Mucosa of rectum (tissue), 2 donors: ENCODE data around the gene DHCR24.
A peak's percentile ranks its signal among the peaks of the same experiment; 100 is the strongest.

ENCODE experiments used
- H3K27ac ChIP-seq, 2 donors: one replicate each; pipeline ENCODE4 v1.7.0; 2013; ENCODE audit warnings: inconsistent platforms in 2 of 2, low read depth in 2 of 2, low read length in 2 of 2
- H3K27me3 ChIP-seq, 2 donors: one replicate each; pipeline ENCODE4 v1.7.0; 2013; ENCODE audit warnings: low read length in 2 of 2; ENCODE audit not compliant: control insufficient read depth in 2 of 2, insufficient read depth in 2 of 2
- H3K36me3 ChIP-seq, 2 donors: one replicate each; pipeline ENCODE4 v1.7.0; 2013; ENCODE audit warnings: low read length in 2 of 2; ENCODE audit not compliant: control insufficient read depth in 2 of 2, insufficient read depth in 2 of 2
- H3K4me1 ChIP-seq, 2 donors: one replicate each; pipeline ENCODE4 v1.7.0; 2013; ENCODE audit warnings: low read length in 2 of 2, mild to moderate bottlenecking in 1 of 2; ENCODE audit not compliant: control insufficient read depth in 2 of 2, insufficient read depth in 2 of 2
- H3K4me3 ChIP-seq, 2 donors: one replicate each; pipeline ENCODE4 v1.7.0; 2013; ENCODE audit warnings: low read length in 2 of 2
- H3K9ac ChIP-seq, 2 donors: one replicate each; pipeline ENCODE4 v1.7.0; 2013; ENCODE audit warnings: low read length in 2 of 2, low read depth in 1 of 2, mild to moderate bottlenecking in 1 of 2
- H3K9me3 ChIP-seq, 2 donors: one replicate each; pipeline ENCODE4 v1.7.0; 2013; ENCODE audit warnings: low read length in 2 of 2; ENCODE audit not compliant: control insufficient read depth in 2 of 2
- donor health status: healthy.
- donor health status: Normal muscosa, but diverticular disease.

Gene DHCR24

GRCh38 chr1:54854381-54855020, 32.5 kb downstream of the DHCR24 start:
- H3K4me1 ChIP-seq = no peaks in the 10 kb centered on the region
- no peaks in the 10 kb centered on the region for H3K27me3 ChIP-seq
- no peak overlapping the region for H3K4me3 ChIP-seq
- H3K27ac ChIP-seq = no peak overlapping the region
- no peaks in the 10 kb centered on the region for H3K9me3 ChIP-seq
- H3K36me3 ChIP-seq = peaks cover 26 to 29% of the 10 kb centered on the region in 2 donors
- H3K9ac ChIP-seq = no peak overlapping the region

- H3K27me3 ChIP-seq = no peaks in the 10 kb centered on the region
- H3K9ac ChIP-seq = no peak overlapping the region
- no peak overlapping the region for H3K27ac ChIP-seq
- no peak overlapping the region for H3K4me3 ChIP-seq
- H3K4me1 ChIP-seq = no peaks in the 10 kb centered on the region
- peaks cover 26 to 29% of the 10 kb centered on the region in 2 donors for H3K36me3 ChIP-seq
- no peaks in the 10 kb centered on the region for H3K9me3 ChIP-seq
These were observed 33.1 kb downstream of the DHCR24 start for GRCh38 chr1:54853793-54854370.

- H3K4me1 ChIP-seq = no peaks in the 10 kb centered on the region
- no peak overlapping the region for H3K4me3 ChIP-seq
- no peaks in the 10 kb centered on the region for H3K27me3 ChIP-seq
- H3K9ac ChIP-seq = no peak overlapping the region
- H3K27ac ChIP-seq = no peak overlapping the region
- peaks cover 26 to 29% of the 10 kb centered on the region in 2 donors for H3K36me3 ChIP-seq
- no peaks in the 10 kb centered on the region for H3K9me3 ChIP-seq
These were observed 33.8 kb downstream of the DHCR24 start for GRCh38 chr1:54853096-54853792.

- peaks cover 23 to 24% of the 10 kb centered on the region in 2 donors for H3K36me3 ChIP-seq
- no peaks in the 10 kb centered on the region for H3K4me1 ChIP-seq
- no peak overlapping the region for H3K4me3 ChIP-seq
- no peaks in the 10 kb centered on the region for H3K9me3 ChIP-seq
- H3K9ac ChIP-seq = no peak overlapping the region
- no peaks in the 10 kb centered on the region for H3K27me3 ChIP-seq
- H3K27ac ChIP-seq = no peak overlapping the region
These were observed 35.0 kb downstream of the DHCR24 start for GRCh38 chr1:54851936-54852524.

GRCh38 chr1:54851406-54851805, 35.6 kb downstream of the DHCR24 start:
- Histone ChIP-seq H3K4me1 (no peaks in the 10 kb centered on the region), H3K27ac (peak overlapping the region in 1 of 2 donors; percentile 3), H3K36me3 (peaks cover 23 to 24% of the 10 kb centered on the region in 2 donors), H3K9me3 (no peaks in the 10 kb centered on the region), H3K9ac (no peak overlapping the region), H3K4me3 (no peak overlapping the region), H3K27me3 (no peaks in the 10 kb centered on the region)

- H3K9me3 ChIP-seq = no peaks in the 10 kb centered on the region
- H3K9ac ChIP-seq = no peak overlapping the region
- H3K27me3 ChIP-seq = no peaks in the 10 kb centered on the region
- H3K4me3 ChIP-seq = no peak overlapping the region
- H3K36me3 ChIP-seq = peaks cover 23 to 24% of the 10 kb centered on the region in 2 donors
- no peaks in the 10 kb centered on the region for H3K4me1 ChIP-seq
- no peak overlapping the region for H3K27ac ChIP-seq
These were observed 36.3 kb downstream of the DHCR24 start for GRCh38 chr1:54850737-54851136.

GRCh38 chr1:54850069-54850730, 36.8 kb downstream of the DHCR24 start:
- Histone ChIP-seq H3K9ac (no peak overlapping the region), H3K36me3 (peaks cover 20 to 24% of the 10 kb centered on the region in 2 donors), H3K4me1 (no peaks in the 10 kb centered on the region), H3K4me3 (no peak overlapping the region), H3K27ac (no peak overlapping the region), H3K9me3 (no peaks in the 10 kb centered on the region), H3K27me3 (no peaks in the 10 kb centered on the region)

GRCh38 chr1:54849219-54850068, 37.6 kb downstream of the DHCR24 start:
- Histone ChIP-seq H3K4me1 (no peaks in the 10 kb centered on the region), H3K4me3 (no peak overlapping the region), H3K27ac (no peak overlapping the region), H3K9me3 (no peaks in the 10 kb centered on the region), H3K36me3 (peaks cover 18 to 19% of the 10 kb centered on the region in 2 donors), H3K9ac (no peak overlapping the region), H3K27me3 (no peaks in the 10 kb centered on the region)

GRCh38 chr1:54848134-54848948, 38.7 kb downstream of the DHCR24 start:
- no peaks in the 10 kb centered on the region for H3K9me3 ChIP-seq
- H3K27ac ChIP-seq = no peak overlapping the region
- H3K27me3 ChIP-seq = no peaks in the 10 kb centered on the region
- H3K4me3 ChIP-seq = no peak overlapping the region
- peaks cover 11 to 14% of the 10 kb centered on the region in 2 donors for H3K36me3 ChIP-seq
- no peaks in the 10 kb centered on the region for H3K4me1 ChIP-seq
- no peak overlapping the region for H3K9ac ChIP-seq
